ES-I3 (cell line): ENCODE data around the gene NUP210L.
"Not testable (repeated sequence)": the region's sequence is repeated elsewhere in the genome, so short reads cannot be mapped to it uniquely, and the experiment has no call there.

Source experiments
- H3K36me3 ChIP-seq: 2 replicates; pipeline ENCODE4 v1.6.1; 2013; ENCODE audit warnings: mild to moderate bottlenecking, low read length, control low read depth, moderate library complexity; ENCODE audit not compliant: insufficient read depth
- H3K4me1 ChIP-seq: 2 replicates; pipeline ENCODE4 v1.6.1; 2013; ENCODE audit warnings: mild to moderate bottlenecking, control low read depth, low read length; ENCODE audit not compliant: insufficient read depth
- H3K9ac ChIP-seq: 2 replicates; pipeline ENCODE4 v1.6.1; 2013; ENCODE audit warnings: low read depth, mild to moderate bottlenecking, low read length, moderate library complexity
- H3K9me3 ChIP-seq: 2 replicates; pipeline ENCODE4 v1.6.1; 2013; ENCODE audit warnings: mild to moderate bottlenecking, low read length, moderate library complexity; ENCODE audit not compliant: control insufficient read depth, insufficient read depth

NUP210L gene

DNA sequence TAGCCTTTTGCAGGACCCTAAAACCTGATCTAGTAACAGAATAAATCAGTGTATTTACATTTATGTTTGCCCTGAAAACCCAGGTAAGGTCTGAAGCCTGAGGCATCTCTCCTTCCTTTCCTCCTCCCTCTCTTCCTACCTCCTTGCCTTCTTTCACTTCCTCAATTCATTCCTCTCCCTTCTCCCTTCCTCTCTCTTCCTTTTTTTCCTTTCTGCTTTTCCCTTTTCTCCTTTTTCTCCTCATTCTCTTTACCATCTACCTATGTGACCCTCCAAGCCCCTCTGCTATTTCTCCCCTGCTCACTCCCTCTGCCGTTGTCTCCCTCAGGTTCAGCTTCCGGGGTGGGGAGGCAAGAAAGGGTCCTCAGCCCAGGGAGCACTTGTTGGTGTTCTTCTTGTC is 173.1 kb downstream of the NUP210L start:
- not testable (repeated sequence) for H3K9ac ChIP-seq, H3K9me3 ChIP-seq, H3K36me3 ChIP-seq
- H3K4me1 ChIP-seq: peaks cover 11% of the 10 kb centered on the region

- not testable (repeated sequence) for H3K9me3 ChIP-seq, H3K36me3 ChIP-seq, H3K4me1 ChIP-seq, H3K9ac ChIP-seq
Measured at GRCh38 chr1:153979091-153979490, 175.8 kb downstream of the NUP210L start.

DNA sequence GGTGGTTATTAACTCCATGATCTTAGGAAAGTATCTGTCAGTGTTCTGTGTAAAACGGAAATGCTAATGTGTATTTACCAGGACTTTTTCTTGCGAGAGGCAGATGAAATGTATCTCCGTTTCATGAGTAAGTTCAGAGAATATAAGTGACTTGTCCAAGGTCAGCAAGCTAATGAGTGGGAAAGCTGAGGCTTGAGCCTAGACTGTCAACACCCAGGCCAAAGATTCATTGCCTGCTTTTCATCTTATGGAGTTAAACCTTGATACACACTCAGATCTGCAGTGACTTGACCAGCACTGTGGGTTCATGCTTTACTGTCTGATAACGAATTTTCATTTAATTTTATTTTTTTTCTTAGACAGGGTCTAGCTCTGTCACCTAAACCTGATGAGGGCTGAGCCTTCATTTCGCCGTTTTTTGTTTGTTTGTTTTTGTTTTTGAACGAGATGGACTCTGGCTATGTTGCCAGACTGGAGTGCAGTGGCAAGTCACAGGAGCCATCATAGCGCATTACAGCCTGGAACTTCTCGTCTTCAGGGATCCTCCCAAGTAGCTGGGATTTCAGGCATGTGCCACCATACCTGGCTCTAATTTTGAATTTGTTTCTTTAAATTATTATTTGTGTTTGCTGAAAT is 176.5 kb downstream of the NUP210L start:
- Histone ChIP-seq H3K4me1 (no peaks in the 10 kb centered on the region), H3K9ac (peak overlapping the region; percentile 78; the same call in 1 of the 2 replicates), H3K36me3 (peaks cover 7% of the 10 kb centered on the region), H3K9me3 (no peaks in the 10 kb centered on the region)

- Histone ChIP-seq H3K9me3 (no peaks in the 10 kb centered on the region), H3K36me3 (peaks cover 9% of the 10 kb centered on the region), H3K9ac (peak within 1 kb of the TSS; percentile 78), H3K4me1 (no peaks in the 10 kb centered on the region)
Measured at GRCh38 chr1:153977250-153978240, 177.3 kb downstream of the NUP210L start, which contains the start of gene JTB. TSS of gene JTB (minus strand) at chr1:153977674. CDS start at chr1:153977252, 422 bp downstream.

DNA sequence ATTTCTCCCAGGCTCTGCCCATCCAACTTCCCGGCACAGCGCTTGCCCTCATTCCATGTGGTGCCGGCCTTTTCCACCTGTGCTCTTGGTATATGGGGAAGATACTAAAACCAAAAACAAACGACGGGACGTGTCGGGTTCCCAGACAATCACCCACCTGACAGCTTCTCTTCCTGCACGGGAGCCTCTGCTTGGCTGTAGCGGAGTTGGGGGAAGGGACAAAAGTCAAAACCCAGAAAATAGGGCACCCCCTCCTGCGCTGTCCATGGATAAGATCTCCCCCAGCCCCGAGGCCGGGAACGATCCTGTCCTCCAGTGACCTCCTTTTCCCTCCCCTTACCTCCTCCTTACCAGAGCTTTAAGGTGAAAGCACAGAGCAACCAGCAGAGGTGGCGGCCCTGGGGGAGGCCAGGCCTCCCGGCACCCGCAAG is 178.0 kb downstream of the NUP210L start:
- Histone ChIP-seq H3K4me1 (no peaks in the 10 kb centered on the region), H3K36me3 (peaks cover 6% of the 10 kb centered on the region; the same call in 1 of the 2 replicates), H3K9ac (peak overlapping the region; percentile 78), H3K9me3 (no peaks in the 10 kb centered on the region)

- H3K9ac ChIP-seq: no peak overlapping the region
- no peaks in the 10 kb centered on the region for H3K9me3 ChIP-seq
- H3K36me3 ChIP-seq: 0 out of 2 replicates have a peak, but pooled peaks cover 2% of the 10 kb centered on the region
- peaks cover 2% of the 10 kb centered on the region; the same call in 1 of the 2 replicates for H3K4me1 ChIP-seq
Measured at GRCh38 chr1:153973525-153973924, 181.3 kb downstream of the NUP210L start.

GRCh38 chr1:153973071-153973470 is 181.8 kb downstream of the NUP210L start:
- Histone ChIP-seq H3K36me3 (0 out of 2 replicates have a peak, but pooled peaks cover 2% of the 10 kb centered on the region), H3K9ac (no peak overlapping the region), H3K9me3 (no peaks in the 10 kb centered on the region), H3K4me1 (peaks cover 4% of the 10 kb centered on the region; the same call in 1 of the 2 replicates)

- Histone ChIP-seq H3K9me3 (no peaks in the 10 kb centered on the region), H3K4me1 (peaks cover 8% of the 10 kb centered on the region; the same call in 1 of the 2 replicates), H3K9ac (no peak overlapping the region), H3K36me3 (0 out of 2 replicates have a peak, but pooled peaks cover 2% of the 10 kb centered on the region)
Measured at GRCh38 chr1:153970346-153970745, 184.5 kb downstream of the NUP210L start.

- Histone ChIP-seq H3K9ac (peak overlapping the region; percentile 71), H3K9me3 (no peaks in the 10 kb centered on the region), H3K36me3 (0 out of 2 replicates have a peak, but pooled peaks cover 2% of the 10 kb centered on the region), H3K4me1 (peaks cover 8% of the 10 kb centered on the region; the same call in 1 of the 2 replicates)
Measured at GRCh38 chr1:153968972-153969371, 185.9 kb downstream of the NUP210L start.

- peak overlapping the region; percentile 71 for H3K9ac ChIP-seq
- 0 out of 2 replicates have a peak, but pooled peaks cover 2% of the 10 kb centered on the region for H3K36me3 ChIP-seq
- H3K9me3 ChIP-seq: no peaks in the 10 kb centered on the region
- H3K4me1 ChIP-seq: peaks cover 8% of the 10 kb centered on the region; the same call in 1 of the 2 replicates
Measured at GRCh38 chr1:153968408-153968807, 186.5 kb downstream of the NUP210L start.

DNA sequence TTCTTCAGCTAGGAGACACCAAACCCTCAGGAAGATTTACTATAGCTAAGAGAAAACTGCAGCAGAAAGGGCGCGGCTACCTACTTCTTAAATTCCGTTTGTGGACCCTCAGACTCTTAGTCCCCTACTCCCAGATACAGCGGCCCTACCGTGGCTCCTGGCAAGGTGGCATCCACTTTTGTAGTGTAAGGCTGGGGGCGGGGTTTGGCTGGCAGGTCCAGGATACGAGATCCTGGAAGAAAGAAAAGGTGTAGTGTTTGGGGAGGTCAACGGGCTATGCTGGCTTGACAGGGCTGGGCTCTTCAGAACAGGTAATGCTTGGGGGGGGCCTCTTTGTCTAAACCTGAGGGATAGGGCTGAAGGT is 186.9 kb downstream of the NUP210L start:
- H3K36me3 ChIP-seq: 0 out of 2 replicates have a peak, but pooled peaks cover 2% of the 10 kb centered on the region
- peak overlapping the region; percentile 71 for H3K9ac ChIP-seq
- no peaks in the 10 kb centered on the region for H3K9me3 ChIP-seq
- H3K4me1 ChIP-seq: peaks cover 8% of the 10 kb centered on the region; the same call in 1 of the 2 replicates

GRCh38 chr1:153967107-153967999 is 187.5 kb downstream of the NUP210L start, which contains the start of gene CREB3L4:
TSS of gene CREB3L4 (plus strand) at chr1:153967902. CDS start at chr1:153968526, 624 bp downstream.
- H3K36me3 ChIP-seq: no peaks in the 10 kb centered on the region
- peaks cover 8% of the 10 kb centered on the region; the same call in 1 of the 2 replicates for H3K4me1 ChIP-seq

DNA sequence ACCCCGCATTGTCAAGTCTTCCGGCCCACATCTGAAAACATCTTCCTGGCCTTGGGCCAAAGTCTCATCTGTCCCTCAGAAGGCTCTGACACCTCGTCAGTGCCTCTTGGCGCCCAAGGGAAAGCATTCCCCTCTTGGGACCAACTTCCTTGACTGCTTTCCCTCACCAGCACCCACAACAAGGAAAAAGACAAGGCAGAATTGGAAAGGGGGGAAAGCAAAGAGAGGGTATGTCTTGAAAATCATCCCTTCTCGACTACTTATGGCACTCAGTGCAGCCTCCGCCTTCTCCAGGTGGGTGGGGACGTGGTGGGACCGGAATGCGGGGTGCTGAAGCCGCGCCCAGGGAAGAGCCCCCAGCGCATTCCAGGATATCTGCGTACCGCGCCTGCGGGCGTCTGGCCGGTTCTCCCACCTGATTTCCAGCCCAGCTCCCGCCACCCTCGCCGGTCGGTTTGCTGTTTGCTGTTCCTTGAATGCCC is 191.0 kb downstream of the NUP210L start:
- peaks cover 18% of the 10 kb centered on the region for H3K4me1 ChIP-seq
- H3K9ac ChIP-seq: peak overlapping the region; percentile 81
- H3K9me3 ChIP-seq: no peaks in the 10 kb centered on the region
- peaks cover 11% of the 10 kb centered on the region; the same call in 1 of the 2 replicates for H3K36me3 ChIP-seq

More at GRCh38 chr1:153967107-153967999, 187.5 kb downstream of the NUP210L start, which contains the start of gene CREB3L4:
- Histone ChIP-seq H3K9ac (peak within 1 kb of the TSS; percentile 71), H3K9me3 (no peaks in the 10 kb centered on the region)
